SKM-1 (cell line): ENCODE data around the gene TMIGD3.
"Not testable (repeated sequence)": the region's sequence is repeated elsewhere in the genome, so short reads cannot be mapped to it uniquely, and the experiment has no call there.

ENCODE experiments used
- DNase-seq: peaks from one replicate; lab custom pipeline; 2025; ENCODE audit not compliant: unreplicated experiment; lab: John Stamatoyannopoulos, UW

The TMIGD3 gene

DNA sequence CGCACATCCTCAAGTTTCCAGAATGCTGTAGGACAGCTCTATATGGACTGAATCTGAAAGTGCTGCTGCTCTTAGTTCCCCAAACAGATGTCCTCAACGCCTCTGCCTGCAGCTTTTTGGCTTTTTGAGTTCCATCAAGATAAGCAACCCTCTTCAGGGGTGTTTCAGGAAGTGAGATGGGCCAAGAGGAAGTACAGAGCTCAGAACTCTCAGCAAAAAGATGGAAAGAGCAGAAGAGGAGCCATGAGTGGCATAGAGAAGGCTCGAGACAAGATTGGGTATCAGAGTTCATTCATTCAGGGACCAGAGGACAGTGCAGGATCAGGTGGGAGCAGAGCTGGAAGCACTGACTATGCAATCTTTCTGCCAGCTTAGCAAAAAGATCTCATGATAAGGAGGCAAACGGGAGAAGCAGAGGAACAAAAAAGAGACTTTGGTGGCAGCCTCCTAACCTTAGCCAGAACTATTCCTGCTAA, at the start of gene TMIGD3, which contains the start of gene ADORA3:
Gene TMIGD3, minus strand, starts transcription at position 49 of the 476 bp plus-strand sequence. CDS start 279 bp downstream, outside the sequence.
Gene ADORA3, minus strand, starts transcription at position 49 of the 476 bp plus-strand sequence. CDS start 279 bp downstream, outside the sequence.
- DNase-seq = peak; percentile 88

DNA sequence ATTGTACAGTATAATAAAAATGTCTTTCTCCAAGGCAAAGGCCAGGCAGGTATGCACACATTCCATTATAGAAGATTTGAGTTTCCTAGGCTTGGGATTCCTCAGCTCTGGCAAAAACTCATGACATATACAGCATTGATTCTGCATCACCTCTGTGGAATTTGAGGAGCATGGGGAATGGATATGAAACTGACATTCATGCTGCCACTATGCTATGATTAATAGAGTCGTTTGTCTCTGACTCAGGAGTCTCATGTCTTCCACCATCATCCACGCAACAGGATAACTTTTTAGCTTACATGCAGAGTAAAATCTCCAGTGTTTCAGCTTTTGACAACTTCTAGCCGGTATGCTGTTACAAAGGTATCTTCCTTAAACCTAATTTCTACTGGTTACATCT, 49.8 kb upstream of the TMIGD3 start:
- no peak for DNase-seq

DNA sequence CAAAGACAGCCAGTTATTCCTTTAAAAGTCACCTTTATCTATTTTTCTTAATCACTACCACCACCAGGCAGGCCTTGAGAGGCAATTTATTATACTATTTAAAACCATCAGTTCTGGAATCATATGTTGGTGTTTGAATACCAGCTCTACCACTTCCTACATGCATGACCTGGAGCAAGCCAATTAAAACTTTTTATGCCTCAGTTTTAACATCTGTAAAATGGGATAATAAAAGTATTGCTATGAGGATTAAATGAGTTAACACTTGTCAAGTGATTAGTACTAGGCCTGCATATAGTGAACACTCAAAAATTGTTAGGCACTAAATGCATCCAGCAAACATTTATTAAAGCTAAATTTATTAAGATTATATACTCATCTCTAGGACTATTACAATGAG, 49.2 kb upstream of the TMIGD3 start:
- no peak for DNase-seq

DNA sequence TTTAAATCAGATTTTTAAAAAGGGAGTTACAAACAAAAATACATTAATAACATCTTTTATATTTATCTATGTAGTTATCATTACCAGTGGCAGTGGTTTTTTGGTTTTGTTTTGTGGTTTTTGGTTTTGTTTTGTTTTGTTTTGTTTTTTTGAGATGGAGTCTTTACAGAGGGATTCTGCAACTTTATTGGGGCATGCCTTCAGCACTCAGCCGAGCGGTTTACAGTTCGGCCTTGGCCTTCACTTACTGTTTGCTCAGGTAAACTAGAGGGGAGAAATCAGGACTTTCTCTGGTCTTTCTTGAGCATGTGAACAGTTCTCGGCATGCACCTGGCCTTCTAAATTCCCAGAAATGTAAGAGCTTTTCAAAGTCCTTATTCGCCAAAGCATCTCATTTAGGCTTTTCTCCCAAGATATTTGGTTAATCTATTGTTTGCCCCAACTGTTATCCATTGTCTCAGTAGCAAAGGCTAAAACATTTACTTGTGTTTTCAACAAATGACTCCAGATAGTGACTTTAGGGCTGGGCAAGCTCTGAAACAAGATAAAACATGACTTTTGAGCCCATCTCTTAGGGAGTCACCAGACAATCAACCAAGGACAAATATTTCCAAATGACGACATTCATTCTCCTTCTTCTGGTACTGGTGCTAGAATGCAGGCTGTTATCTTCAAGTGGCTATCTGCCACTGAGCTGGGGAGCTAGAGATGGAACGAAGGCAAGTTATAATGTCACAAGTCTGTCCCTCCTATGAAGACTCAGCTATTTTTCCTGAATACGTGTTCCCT, 48.4 kb upstream of the TMIGD3 start:
- DNase-seq = no peak

DNA sequence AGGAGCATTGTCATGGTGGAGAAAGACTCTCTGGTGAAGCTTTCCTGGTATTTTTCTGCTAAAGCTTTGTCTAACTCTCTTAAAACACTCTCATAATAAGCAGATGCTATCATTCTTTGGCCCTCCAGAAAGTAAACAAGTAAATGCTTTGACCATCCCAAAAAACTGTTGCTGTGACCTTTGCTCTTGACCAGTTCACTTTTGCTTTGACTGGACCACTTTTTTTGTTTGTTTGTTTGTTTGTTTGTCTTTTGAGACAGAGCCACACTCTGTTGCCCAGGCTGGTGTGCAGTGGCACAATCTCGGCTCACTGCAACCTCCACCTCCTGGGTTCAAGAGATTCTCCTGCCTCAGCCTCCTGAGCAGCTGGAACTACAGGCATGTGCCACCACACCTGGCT, 44.4 kb upstream of the TMIGD3 start:
- not testable (repeated sequence) for DNase-seq

DNA sequence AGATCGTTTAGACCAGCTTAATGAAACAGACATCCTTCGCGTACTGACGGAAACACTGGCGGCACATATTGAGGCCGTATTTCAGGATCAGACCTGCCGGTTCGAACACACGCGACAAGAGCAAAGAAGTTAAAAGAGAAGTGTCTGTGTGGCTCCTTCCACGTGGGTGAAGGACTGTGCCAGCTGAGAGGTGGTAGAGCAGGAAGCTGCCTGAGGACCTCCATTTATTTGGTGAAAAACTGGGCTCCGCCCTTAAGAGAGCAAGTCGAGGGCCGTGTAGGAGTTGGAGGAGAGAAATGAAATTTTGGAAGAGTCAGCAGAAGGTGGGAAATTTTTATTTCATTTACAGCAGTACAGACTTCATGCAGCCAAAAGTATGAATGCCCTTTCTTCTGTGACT, 38.8 kb upstream of the TMIGD3 start:
- no peak for DNase-seq

DNA sequence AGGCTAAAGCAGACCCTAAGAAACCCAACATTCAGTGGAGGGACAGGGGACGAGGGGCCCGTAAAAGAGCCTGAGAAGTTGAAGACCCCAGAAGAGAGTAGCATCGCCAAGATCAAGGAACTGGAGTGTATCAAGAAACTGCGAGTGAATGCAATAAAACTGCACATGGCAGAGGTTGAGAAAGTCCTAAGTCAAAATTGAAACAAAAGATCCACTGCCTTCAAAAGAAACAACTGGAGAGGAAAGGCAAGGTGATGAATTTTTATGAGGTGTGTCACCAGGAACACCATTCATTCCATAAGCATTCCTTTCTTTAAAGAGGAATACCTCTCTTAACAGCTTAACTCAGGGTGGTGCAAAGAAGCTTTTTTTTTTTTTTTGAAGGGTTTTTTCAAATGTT, 38.3 kb upstream of the TMIGD3 start:
- DNase-seq = no peak

DNA sequence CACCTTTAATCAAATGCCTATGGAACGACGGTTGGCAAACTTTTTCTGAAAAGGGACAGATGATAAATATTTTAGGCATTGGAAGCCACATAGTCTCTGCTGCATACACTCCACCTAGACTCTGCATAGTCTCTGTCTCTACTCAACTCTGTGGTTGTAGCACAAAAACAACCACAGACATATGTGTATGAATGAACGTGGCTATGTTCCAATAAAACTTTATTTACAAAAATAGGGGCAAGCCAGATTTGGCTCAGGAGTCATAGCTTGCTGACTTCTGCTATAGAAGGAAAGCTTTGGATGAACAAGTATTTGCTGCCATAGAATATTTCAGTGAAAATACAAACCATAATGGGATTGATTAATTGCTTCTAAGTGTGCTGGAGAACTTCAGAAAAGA, 37.5 kb upstream of the TMIGD3 start:
- DNase-seq = no peak

DNA sequence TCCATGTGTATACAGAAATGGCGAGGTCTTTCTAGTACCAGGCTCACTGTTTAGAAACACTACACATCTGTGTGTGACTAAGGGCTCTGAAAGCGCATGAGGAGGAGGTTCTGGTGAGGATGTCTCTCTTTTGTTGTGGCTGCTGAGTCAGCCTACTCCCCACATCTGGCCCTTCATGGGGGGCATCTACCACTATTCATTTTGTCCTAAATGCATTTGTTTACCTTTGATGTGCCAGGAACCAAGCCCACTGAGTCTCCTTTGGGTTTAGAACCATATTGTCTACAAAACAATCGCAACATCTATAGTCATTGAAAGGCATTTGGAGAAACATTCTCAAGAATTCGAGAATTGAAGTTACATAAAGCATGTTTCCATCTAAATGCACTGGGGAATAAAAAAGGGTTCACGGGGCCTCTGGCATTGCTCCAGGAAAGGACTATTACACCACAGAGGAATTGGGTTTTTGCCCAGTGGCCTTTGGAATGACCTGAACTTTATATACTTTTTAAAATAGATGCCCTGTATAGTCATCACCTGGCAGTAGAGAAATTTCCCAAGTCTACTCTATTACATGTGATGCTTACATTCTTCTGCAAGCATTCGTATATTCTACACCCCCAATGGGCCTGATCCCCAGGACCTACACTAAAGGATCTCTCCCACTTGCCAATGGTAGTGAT, 35.1 kb upstream of the TMIGD3 start:
- DNase-seq = no peak

DNA sequence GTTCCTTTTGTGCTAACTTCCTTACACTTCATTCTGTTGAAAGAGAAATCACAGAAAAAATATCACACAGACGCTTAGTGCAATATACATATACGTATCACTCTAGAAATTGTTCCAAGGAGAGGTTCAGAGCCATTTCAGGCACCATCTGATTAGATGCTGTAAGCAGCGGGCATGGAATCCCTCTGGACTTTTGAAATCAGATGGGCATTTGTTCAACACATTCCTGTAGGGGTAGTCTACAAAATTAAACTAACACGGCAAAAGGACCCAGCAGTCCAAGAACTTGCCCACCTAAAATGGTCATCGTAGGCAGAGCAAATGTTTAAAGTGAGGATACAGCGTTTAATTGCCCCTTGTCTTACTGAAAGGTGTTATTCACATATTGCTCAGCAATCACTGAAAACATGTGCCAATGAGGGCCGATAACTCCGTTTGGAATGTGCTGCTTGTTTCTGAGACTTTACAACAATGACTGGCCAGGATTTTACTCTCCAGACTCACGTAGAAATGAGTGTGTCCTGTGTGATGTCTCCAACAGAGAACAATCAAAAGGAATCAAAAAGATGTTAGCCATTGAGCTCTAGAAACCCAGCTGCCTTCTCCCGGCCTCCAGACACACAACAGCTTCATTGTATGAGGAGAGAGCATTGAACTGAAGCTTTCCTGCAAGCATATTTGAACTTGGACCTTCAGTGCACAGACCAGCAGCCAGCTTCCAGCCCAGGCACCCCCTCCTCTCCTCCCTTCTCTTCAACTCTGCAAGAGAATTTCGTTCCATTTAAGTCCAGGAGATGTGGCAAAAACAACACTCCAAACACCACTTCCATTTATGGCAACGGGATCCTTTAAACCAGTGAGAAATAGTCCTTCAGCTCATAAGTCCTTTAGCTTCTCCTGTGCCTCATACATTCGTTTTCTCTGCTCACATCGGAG, 32.1 kb upstream of the TMIGD3 start:
- DNase-seq = no peak

DNA sequence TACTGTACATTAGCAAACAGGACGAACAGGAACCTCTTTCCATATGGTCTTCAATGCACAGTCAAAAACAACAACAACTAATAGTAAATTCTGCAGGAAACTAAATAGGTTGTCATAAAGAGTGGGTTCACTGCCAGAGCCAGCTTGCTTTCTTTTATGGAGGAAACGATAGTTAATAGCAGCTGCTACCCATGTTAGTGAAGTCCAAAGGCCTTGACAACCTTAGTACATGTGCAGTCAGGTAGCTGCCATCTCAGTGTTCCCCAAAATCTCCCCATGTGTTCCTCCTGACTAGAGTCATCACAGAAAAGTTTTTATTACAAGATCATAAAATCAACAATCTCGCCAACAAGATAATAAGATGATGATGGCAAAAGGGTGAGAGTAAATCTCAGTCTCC, 16.6 kb upstream of the TMIGD3 start:
- no peak for DNase-seq

DNA sequence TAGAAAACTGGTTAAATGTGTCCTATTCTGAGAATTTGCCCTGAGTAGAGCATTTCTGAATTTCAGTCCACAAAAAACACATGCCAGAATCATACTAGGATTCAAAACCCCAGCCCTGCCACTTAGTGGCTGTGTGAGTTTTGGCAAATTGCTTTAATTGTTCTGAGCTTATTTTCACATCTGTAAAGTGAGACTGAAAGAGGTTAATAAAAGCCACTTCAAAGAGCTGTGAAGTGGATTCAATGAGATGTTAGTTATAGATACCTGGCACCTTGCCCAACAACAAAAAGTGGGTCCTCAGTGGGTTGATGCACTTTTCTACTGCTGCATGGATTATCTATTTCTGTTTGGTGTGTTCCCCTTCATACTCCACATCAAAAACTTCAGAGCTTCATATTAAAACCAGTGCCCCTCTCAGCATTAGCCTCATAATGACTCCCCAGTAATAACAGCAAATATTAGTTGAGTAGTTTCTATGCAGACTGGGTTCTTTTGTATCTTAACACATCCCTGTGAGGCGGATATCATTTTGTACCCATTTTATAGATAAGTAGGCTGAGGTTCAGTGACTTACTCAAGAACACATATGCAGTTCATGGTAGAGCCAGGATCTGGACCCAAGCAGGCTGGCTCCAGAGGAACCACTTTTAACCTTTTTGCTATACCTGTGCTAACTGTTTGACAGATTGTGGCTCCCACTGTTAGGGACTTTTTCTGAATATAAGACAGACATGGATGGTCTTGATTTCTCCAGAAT, 14.2 kb upstream of the TMIGD3 start:
- no peak for DNase-seq

DNA sequence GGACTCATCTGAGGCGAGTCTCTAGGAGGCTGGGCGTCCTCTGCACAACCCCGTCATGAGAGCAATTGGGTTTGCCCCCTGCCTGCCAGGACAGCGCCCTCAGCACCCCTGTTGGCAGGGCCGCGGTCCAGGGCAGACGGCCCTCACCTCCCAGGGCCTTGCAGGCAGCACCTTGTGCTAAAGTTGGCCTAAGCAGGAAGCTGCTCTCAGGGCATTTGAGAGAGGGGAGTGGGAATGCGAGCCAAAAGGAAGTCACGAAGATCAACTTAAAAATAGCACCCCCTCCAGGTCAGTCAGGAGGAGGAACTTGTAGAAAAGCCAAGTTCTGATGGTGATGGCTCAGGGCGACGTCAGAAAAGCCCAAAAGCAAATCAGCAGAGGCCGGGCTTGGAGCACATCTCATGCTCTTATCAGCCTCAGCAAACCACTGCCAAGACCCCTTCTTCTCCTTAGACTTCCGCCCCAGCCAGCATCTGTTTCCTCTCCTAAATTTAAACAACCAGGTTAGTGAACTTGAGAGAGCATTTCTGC, 12.6 kb upstream of the TMIGD3 start:
- DNase-seq = peak; percentile 81

DNA sequence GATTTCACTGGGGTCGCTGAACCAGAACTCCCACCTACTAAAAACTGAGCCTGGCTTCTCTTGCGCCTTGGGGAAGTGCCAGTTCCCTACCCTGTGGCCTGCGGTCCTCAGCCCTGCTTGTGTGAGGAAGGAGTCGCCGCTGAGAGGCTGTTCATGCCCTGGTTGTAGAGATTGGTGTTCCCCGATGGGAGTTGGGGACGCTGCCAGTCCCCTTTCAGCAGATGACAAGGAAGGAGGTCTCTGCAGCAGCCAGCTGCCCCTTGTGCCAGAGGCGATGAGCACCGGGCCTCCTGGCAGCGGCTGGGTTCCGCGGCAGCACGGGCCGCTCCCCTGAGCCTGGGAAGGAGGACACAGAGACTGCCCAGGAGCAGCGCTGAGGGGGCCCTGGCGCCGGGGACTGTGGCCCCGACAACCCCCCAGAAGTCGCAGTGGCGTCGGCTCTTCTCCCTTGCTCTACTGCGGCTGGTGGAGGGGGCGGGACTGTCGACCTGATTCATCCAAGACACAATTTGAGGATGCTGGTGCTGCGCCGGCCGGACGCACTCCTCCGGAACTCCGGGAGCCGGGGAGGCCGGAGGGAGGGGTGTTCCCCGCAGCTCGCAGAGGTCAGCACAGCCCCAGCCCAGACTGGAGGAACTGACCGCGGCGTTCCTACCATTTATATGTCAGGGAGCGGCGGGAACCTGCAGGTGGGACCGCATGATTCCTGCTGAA, 12.0 kb upstream of the TMIGD3 start:
- DNase-seq = peak; percentile 34

DNA sequence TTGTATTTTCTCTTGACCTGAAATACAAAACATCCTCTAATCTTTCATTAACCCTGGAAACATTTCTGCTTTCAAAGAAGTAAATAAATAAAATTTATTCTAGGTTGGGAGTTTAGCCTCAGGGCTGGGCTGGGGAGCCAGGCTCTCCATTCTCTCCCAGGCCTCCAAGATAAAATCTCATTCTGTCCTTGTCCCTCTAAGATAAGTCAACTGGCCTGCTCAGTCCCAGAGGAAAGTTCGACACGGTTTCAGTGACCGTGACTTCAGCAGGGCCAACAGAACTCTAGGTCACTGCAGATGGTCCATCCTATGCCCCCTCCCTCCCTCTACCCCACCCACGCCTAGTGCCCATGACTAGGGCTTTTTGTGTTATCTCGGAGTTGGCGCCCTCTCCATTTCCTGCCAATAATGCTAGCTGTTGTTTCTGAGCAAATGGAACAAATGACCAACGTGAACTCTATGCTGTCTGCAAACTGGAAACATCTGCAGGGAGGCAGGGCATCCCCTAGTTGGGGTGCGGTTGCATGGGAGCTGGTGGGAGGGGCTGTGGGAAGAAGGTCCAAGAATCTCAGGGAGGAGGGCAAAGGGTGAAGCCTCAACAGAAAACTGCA, 10.1 kb upstream of the TMIGD3 start:
- DNase-seq = no peak

DNA sequence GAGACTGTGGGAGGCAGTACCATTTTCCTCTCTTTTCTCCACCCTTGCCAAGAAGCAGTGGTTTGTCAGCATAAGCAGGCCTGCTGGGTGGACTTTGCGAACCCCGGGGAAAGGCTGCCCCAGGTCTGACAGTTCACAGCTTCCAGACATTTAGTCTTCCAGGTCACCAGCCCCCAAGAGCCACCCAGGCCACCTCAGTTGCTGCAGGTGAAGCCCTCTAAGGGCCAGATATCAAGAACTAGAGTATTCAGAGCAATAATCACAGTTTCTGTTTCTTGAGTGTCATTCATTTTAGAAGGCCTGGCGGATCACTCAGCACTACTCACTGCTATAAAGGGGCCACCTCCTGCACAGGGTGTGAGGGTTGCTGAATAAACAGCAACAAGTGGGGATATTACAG, 9.5 kb upstream of the TMIGD3 start:
- DNase-seq = no peak

DNA sequence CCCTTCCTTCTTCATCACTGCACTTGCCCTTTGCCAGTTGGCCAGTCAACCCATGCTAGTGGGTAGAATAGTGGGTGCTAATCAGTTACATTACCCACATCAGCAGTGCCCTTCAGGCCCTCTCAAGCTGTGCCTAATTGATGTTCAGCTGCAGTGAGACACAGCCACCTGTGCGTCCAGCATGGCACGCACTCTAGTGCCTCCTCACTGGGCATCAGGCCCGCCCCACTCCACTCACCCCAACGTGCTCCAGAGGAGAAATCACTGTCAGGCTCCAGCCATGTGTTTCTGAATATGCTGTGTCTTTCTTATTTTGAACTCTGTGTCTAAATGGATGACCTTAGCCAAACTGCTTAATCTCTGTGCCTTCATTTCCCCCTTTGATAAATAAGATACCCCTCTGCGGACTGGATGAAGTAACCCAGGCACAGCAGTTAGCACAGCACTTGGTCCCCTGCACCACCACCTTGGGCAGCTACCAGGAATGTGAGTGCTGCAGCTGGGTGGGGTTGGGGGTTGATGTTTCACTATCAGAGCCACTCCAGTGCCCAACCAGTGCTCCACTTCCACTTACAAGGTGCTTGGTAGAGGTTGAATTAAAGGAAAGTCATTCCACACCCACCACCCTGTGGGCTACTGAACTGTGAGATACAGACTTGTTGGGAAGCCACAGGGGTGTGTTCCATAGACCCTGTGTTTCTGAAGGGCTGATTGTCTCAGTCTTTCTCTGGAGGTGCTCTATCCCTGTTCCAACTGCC, 8.9 kb upstream of the TMIGD3 start:
- no peak for DNase-seq

DNA sequence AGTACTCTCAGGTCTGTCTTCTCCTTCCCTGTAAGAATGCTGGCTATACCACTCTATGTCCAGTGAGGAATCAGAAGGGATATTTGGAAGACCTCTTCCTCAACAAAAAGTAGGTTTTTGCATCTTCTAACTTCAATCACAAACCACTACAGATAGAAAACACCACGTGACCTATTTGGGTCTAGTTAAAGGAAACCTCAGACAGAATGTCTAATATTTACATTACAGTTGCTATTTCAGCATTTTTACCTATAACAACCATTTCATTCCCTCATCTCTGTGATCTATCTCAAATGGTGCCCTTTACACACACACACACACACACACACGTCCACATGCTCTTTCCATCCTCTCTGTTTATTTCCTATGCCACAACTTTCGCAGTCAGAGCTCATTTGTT, 7.9 kb upstream of the TMIGD3 start:
- no peak for DNase-seq

DNA sequence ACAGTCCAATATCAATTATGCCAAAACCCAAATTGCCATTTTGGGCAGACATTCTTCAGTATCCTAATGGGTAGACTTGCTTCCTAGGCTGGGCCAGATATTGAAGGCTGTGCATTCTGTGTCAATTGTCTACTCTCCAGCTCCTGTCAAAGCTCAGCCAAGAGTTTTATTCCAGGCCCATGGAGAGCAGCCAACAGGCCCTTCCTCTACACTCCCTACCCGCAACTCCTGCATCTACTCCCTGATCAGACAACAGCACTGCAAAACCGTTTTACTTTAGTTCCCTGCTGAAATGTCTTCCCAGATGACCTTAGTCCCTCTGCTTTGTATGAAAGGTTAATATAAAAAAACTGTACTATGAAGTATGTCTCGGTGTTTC, 6.6 kb upstream of the TMIGD3 start:
- DNase-seq = no peak
